Choroid plexus epithelial cell (primary cell): ENCODE results near the gene SH3BGRL2.
"Not testable (repeated sequence)": the region's sequence is repeated elsewhere in the genome, so short reads cannot be mapped to it uniquely, and the experiment has no call there.

Source experiments
- DNase-seq: peaks from one replicate; pipeline ENCODE4 v3.0.0-alpha.2; 2010; ENCODE audit warnings: low read depth
- H3K4me3 ChIP-seq: 2 replicates; pipeline ENCODE4 v1.5.1; 2011; ENCODE audit warnings: low read depth, mild to moderate bottlenecking, control low read depth, low read length, moderate library complexity
- CTCF ChIP-seq: conservative IDR thresholded peaks from 2 replicates; pipeline ENCODE4 v1.5.1; 2011; ENCODE audit warnings: low read depth, mild to moderate bottlenecking, control low read depth, inconsistent platforms, low read length, moderate library complexity

Gene SH3BGRL2

GRCh38 chr6:79733388-79733787 is 102.3 kb downstream of the SH3BGRL2 start:
- no peak for TF ChIP-seq CTCF
- DNase-seq, result peak; percentile 45
- H3K4me3 ChIP-seq, result no peak overlapping the region

GRCh38 chr6:79734374-79734773 is 103.2 kb downstream of the SH3BGRL2 start:
- DNase-seq, result no peak
- TF ChIP-seq CTCF, result no peak

GRCh38 chr6:79735183-79735582 is 104.1 kb downstream of the SH3BGRL2 start:
- TF ChIP-seq CTCF, result no peak
- DNase-seq, result no peak
- H3K4me3 ChIP-seq, result no peak overlapping the region

More at GRCh38 chr6:79734374-79734773, 103.2 kb downstream of the SH3BGRL2 start:
- no peak overlapping the region for H3K4me3 ChIP-seq

GRCh38 chr6:79737172-79737571 is 106.0 kb downstream of the SH3BGRL2 start:
- no peak for TF ChIP-seq CTCF
- peak; percentile 33 for DNase-seq
- peak overlapping the region; percentile 42 for H3K4me3 ChIP-seq

- no peak for DNase-seq
- H3K4me3 ChIP-seq, result no peak overlapping the region
- no peak for TF ChIP-seq CTCF
Observed at GRCh38 chr6:79742030-79742429, 110.9 kb downstream of the SH3BGRL2 start.

GRCh38 chr6:79745282-79745681 is 114.2 kb downstream of the SH3BGRL2 start:
- not testable (repeated sequence) for DNase-seq, H3K4me3 ChIP-seq

- not testable (repeated sequence) for DNase-seq, H3K4me3 ChIP-seq
Observed at GRCh38 chr6:79746325-79746724, 115.2 kb downstream of the SH3BGRL2 start.

GRCh38 chr6:79750806-79751205 is 119.7 kb downstream of the SH3BGRL2 start:
- DNase-seq, result peak; percentile 78
- peak overlapping the region; percentile 14 for H3K4me3 ChIP-seq
- no peak for TF ChIP-seq CTCF
